Measurements from ENCODE around the gene SUPT4H1. TPM values are rescaled to one million over a fixed set of nuclear protein-coding genes. Genes with fewer than 3 reads are reported as not detected.
"Not testable (repeated sequence)": the region's sequence is repeated elsewhere in the genome, so short reads cannot be mapped to it uniquely, and the experiment has no call there.

Gene SUPT4H1
- total RNA-seq, 1 donor from 2014 or later, result 95.7 TPM

GRCh38 chr17:58345500-58345899, 6.5 kb downstream of the SUPT4H1 start:
- Mint-ChIP-seq H3K9me3 (ENCODE audit: low read depth) (no peaks in the 10 kb centered on the region), H3K27ac (no peak overlapping the region), H3K36me3 (ENCODE audit: insufficient read depth) (peaks cover 26% of the 10 kb centered on the region), H3K4me3 (ENCODE audit: low read depth) (no peak overlapping the region), H3K4me1 (ENCODE audit: low read depth) (peaks cover 1% of the 10 kb centered on the region), H3K27me3 (no peaks in the 10 kb centered on the region)
- no peak for TF ChIP-seq CTCF (IDR thresholded peaks at IDR 0.05; ENCODE audit: unreplicated experiment)
- DNase-seq (ENCODE audit: low spot score, unreplicated experiment), result no peak

- no peaks in the 10 kb centered on the region for H3K9me3 Mint-ChIP-seq (ENCODE audit: low read depth)
- H3K4me1 Mint-ChIP-seq (ENCODE audit: low read depth), result peaks cover 1% of the 10 kb centered on the region
- H3K27me3 Mint-ChIP-seq, result no peaks in the 10 kb centered on the region
- no peak overlapping the region for H3K27ac Mint-ChIP-seq
- no peak for TF ChIP-seq CTCF (IDR thresholded peaks at IDR 0.05; ENCODE audit: unreplicated experiment)
- DNase-seq (ENCODE audit: low spot score, unreplicated experiment), result no peak
- H3K4me3 Mint-ChIP-seq (ENCODE audit: low read depth), result no peak overlapping the region
- H3K36me3 Mint-ChIP-seq (ENCODE audit: insufficient read depth), result peaks cover 26% of the 10 kb centered on the region
These were observed 7.2 kb downstream of the SUPT4H1 start for GRCh38 chr17:58344791-58345157.

GRCh38 chr17:58344047-58344790, 7.8 kb downstream of the SUPT4H1 start:
- H3K27me3 Mint-ChIP-seq, result no peaks in the 10 kb centered on the region
- H3K9me3 Mint-ChIP-seq (ENCODE audit: low read depth), result no peaks in the 10 kb centered on the region
- H3K4me1 Mint-ChIP-seq (ENCODE audit: low read depth), result no peaks in the 10 kb centered on the region
- H3K36me3 Mint-ChIP-seq (ENCODE audit: insufficient read depth), result peaks cover 22% of the 10 kb centered on the region
- no peak overlapping the region for H3K4me3 Mint-ChIP-seq (ENCODE audit: low read depth)
- no peak overlapping the region for H3K27ac Mint-ChIP-seq
- no peak for TF ChIP-seq CTCF (IDR thresholded peaks at IDR 0.05; ENCODE audit: unreplicated experiment)
- no peak for DNase-seq (ENCODE audit: low spot score, unreplicated experiment)

GRCh38 chr17:58343131-58343530, 8.9 kb downstream of the SUPT4H1 start:
- H3K27ac Mint-ChIP-seq, result no peak overlapping the region
- H3K4me1 Mint-ChIP-seq (ENCODE audit: low read depth), result no peaks in the 10 kb centered on the region
- H3K9me3 Mint-ChIP-seq (ENCODE audit: low read depth), result no peaks in the 10 kb centered on the region
- no peak for DNase-seq (ENCODE audit: low spot score, unreplicated experiment)
- no peaks in the 10 kb centered on the region for H3K27me3 Mint-ChIP-seq
- no peak overlapping the region for H3K4me3 Mint-ChIP-seq (ENCODE audit: low read depth)
- peaks cover 14% of the 10 kb centered on the region for H3K36me3 Mint-ChIP-seq (ENCODE audit: insufficient read depth)
- TF ChIP-seq CTCF (IDR thresholded peaks at IDR 0.05; ENCODE audit: unreplicated experiment), result no peak

- H3K4me3 Mint-ChIP-seq (ENCODE audit: low read depth), result no peak overlapping the region
- no peaks in the 10 kb centered on the region for H3K9me3 Mint-ChIP-seq (ENCODE audit: low read depth)
- peaks cover 11% of the 10 kb centered on the region for H3K36me3 Mint-ChIP-seq (ENCODE audit: insufficient read depth)
- no peak overlapping the region for H3K27ac Mint-ChIP-seq
- H3K27me3 Mint-ChIP-seq, result peaks cover 4% of the 10 kb centered on the region
- TF ChIP-seq CTCF (IDR thresholded peaks at IDR 0.05; ENCODE audit: unreplicated experiment), result no peak
- H3K4me1 Mint-ChIP-seq (ENCODE audit: low read depth), result no peaks in the 10 kb centered on the region
- DNase-seq (ENCODE audit: low spot score, unreplicated experiment), result no peak
These were observed 10.0 kb downstream of the SUPT4H1 start for GRCh38 chr17:58341861-58342475.

- not testable (repeated sequence) for DNase-seq (ENCODE audit: low spot score, unreplicated experiment); H3K27me3 Mint-ChIP-seq; H3K4me3 Mint-ChIP-seq (ENCODE audit: low read depth); H3K4me1 Mint-ChIP-seq (ENCODE audit: low read depth); H3K27ac Mint-ChIP-seq; H3K9me3 Mint-ChIP-seq (ENCODE audit: low read depth)
- H3K36me3 Mint-ChIP-seq (ENCODE audit: insufficient read depth), result peaks cover 10% of the 10 kb centered on the region
These were observed 10.7 kb downstream of the SUPT4H1 start for GRCh38 chr17:58341136-58341860.
